GM19438 (cell line): ENCODE data around the gene MAPK7.

Source experiments
- ATAC-seq: cut with Tn5 transposase; IDR thresholded peaks from one replicate; pipeline ENCODE4 v1.9.1; 2021; ENCODE audit warnings: low read depth; ENCODE audit not compliant: unreplicated experiment

MAPK7 gene

DNA sequence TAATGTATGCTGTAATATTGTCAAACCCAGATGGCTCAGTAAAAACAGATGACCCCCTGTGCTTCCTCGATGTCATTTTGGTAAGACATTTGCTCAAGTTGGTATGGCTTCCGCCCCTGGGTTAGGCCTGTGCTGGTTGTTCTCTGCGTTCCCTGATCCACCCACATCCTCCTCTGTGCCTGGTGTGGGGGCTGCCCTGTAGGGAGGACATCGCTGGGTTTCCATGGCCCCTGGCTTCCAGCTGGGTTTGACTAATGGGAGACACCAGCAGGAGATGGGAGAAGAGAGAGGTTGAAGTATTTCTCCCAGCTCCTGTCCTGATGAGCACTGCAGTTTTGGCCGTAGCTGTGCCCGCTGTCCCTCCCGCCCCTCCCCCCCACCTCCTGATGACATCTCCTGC, 13.1 kb downstream of the MAPK7 start:
- no peak for ATAC-seq

DNA sequence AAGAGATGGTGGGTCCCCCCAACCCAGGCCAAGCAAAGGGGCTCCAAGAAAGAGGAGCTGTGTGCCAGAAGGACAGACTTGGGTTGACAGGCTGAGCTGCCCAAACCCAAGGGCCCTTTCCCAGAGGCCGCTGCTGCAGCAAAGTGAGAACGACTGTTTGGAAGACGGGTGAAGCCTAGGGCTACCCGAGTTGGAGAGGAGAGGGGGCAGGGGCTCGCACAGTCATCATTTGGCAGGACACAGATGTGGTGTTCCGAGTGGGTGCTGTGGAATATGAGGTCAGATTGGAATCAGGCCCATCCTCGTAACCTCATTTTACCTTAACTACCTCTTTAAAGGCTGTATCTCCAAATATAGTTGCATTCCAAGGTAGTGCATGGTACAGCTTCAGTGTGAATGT, 14.0 kb downstream of the MAPK7 start:
- no peak for ATAC-seq

DNA sequence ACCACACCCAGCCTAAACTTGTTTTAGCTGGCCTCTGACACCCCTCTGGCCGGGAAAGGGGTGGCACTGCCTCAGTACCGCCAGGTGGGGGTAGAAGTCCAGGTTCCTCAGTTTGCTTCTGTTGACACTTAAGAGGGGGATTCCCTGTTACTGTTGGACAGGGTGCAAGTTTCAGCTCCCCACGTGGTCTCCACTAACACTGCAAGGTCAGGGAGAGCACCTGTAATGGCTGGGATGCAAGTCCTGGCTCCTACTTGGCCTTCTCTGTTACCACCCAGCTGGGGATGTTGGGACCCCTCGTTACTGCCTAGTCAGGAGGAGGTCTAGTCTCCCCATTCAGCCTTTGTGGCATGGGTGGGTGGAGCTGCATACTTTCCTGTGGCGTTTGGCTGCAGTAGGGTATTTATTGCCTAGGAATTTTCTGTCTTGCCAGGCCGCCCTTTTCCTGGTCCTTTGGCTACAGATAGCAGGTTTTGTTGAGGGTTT, 19.3 kb downstream of the MAPK7 start:
- no peak for ATAC-seq

DNA sequence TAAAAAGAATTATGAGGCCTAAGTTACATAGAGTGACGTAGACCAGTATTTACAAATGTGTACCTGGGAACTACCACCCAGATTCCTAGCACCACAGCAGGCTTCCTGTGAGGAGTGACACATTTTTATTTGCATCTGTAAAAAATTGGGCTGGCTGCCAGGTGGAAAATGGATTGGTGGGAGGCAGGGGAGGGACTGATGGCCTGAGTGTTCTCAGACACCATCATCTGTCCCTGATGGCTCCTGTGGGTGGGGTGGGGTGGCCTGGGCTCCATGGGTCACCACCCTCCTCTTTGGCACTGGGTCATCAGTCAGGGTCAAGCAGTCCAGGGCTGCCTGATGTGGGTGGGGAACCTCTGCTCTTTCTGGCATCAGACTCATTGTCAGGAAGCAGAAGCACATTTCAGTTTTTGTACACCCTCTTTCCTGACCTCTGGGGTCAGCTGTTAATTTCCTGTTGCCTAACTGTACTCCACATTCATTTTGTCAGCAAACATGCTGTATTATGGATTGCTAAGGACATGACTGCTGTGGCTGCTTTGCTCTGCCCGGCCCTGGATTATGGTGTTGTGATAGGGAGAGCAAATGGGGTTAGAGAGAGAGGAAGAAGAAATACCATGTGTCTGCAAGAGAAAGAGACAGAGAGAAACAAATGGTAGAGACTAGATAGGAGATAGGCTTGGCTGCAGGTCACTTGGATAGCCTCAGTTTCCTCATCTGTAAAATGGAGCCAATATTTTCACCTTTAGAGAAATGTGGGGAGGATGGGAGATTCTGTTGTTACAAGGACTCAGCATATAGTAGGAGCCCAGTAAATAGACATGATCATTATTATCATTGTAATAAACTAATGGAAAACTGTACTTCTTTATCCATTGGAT, 20.2 kb downstream of the MAPK7 start:
- ATAC-seq: no peak

DNA sequence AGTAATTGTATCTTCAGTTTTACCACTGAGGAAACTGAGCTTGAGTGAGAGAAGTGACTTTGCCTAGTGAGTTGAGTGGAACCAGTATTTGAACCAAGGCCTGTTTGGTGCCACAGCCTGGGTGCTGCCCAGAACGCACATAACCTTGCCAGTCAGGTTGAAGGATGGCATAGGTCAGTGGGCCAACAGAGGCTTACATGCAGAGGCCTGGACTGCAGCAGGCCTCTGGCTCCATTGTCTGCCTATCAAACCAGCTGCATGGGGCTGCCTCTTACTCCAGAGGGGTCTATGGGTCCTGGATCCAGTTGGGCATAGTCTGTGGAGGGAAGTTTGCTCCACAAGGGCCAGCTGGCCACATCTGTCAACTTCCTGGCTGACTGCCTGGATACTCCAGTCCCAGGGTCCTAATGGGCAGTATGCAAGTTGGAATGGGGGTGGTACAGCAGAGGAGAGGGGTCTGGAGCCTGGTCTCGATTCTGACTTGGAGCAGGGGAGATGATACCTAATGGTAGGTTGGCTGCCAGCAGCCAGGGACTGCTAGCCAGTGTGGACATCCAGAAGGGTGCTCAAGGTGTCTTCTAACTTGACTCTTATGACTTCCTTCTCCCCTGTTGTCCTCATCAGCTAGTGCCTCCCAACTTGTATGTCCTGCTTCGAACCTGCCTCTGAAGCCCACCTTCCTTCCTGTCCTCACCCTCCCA, 21.6 kb downstream of the MAPK7 start:
- ATAC-seq: no peak

DNA sequence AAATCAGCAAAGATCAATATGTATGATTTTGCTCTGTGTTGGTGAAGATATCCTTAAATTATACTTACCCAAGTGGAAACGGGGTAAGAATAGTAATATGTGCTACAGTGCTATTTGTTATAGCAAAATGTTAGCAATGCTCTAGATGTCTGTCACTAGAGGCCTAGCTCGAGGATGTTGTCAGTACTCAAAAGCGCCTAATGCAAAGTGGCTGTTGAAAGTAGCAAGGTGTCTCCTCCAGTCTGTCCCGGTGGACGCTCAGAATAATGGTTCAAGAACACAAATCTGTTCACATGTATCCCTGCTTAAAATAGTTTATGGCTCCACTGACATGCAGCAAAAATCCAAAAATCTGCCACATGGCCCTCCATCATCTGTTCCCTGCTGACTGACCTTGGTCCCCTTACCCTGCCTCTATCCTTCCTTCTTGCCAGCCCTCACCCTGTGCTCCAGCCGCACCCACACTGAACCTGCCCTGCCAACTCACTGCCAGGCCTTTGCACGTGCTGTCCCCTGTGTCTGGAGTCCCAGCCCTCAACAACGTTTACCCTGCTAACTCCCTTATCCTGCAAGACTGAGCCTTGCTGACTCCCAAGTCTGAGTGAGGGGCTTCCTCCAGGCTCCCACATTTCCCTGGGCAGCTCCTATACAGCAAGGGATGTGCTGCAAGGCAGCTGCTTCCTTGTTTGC, 23.2 kb downstream of the MAPK7 start:
- ATAC-seq: no peak

DNA sequence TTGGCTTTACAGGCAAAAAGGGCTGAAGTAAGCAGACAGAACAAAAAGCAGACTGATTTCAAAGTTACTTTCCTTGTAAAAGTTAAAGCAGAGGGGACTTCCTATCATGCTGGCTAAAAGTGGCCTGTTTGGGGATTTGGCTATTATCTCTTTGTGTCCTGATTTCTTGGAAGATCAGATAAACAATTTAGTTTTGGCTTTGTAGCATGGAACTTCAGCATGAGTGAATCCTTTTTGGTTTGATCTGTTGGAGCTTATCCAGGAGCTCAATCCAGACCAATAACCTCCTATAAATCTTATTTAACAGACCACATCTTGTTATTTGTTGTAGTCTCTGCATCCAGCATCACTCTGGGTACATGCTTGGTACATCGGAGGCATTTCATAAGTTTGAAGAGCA, 23.9 kb downstream of the MAPK7 start:
- ATAC-seq: no peak

DNA sequence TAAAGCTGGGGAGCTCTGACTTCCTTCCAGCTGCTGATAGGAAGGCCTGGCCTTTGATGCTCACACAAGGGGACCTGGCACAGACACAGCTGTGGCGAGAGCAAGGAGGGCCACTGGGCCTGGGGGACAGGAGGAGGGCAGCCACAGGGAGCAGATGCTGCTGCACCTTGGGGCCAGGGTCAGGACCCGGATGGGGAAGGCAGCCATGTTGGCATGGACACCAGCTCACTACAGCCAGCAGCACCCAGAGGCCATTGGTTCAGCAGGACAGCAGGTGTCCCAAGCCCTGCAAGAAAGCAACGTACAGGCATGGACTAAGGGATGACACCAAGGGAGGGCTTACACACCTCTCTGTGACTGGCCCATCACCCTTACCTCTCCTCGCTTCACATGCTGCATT, 24.7 kb downstream of the MAPK7 start:
- no peak for ATAC-seq

DNA sequence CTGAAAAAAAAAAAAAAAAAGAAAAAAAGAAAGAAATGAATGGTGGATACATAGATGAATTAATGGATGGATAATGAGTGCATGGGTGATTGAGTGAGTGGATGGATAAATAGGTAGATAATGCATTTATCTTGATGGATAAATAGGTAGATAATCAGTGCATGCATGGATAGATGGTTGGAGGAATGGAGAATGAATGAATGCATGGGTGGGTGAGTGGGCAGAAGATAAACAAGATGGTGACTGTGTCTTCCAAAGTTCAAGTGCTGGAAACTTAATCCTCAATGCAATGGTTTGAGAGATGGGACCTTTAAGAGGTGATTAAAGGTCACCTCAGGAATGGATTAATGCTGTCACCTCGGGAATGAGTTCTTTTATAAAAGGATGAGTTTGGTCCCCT, 26.0 kb downstream of the MAPK7 start:
- ATAC-seq: no peak

DNA sequence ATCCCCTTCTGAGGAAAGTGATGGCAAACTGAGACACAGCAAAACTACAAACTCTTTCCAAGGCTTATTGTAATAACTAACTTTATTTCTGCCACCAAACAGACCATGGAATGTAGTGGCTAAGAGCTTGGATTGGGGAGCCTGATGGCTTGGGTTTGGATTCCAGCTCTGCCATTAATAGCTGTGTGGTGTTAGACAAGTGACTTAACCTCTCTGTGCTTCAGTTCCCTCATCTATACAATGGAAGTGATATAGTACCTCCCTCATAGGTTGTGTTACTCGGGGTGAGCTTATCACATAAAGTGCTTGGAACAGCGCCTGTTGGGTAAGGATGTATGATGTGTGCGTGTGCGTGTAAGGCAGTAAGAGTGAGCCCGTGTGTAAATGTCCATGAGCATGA, 26.8 kb downstream of the MAPK7 start:
- ATAC-seq: no peak

DNA sequence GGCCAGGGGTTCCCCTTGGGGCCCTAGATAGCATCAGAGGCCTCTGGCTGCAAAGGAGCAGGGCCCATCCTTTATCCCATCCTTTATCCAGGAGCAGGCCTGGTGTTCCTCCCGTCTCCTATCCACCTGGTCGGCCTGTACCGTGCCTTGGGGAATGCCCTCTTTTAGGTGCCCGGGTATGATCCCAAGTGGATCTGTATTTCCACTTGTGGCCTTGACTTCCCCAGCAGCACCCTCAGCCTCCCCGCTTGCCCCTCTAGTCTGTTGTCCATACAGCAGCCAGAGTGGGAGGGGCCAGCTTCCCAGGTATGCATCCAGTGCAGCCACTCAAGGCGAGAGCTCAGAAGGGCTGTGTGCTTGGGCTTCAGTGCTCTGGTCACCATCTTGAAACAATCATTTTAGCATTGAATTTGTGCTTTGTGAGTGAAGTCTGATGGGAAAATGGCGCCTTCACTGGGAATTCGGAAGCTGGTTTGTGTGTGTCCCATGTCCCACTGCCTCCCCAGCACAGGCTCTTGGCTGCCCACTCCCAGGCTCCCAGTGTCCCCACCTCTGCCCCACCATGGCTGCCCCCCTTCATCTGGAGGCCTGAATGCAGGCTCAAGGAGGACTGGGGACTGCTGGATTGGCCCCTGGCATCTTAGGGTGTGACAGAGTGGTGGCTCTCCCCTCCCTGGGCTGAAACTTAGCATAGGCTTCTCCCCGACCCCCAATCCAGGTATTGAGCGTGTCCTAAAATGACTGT, 29.5 kb downstream of the MAPK7 start:
- no peak for ATAC-seq

DNA sequence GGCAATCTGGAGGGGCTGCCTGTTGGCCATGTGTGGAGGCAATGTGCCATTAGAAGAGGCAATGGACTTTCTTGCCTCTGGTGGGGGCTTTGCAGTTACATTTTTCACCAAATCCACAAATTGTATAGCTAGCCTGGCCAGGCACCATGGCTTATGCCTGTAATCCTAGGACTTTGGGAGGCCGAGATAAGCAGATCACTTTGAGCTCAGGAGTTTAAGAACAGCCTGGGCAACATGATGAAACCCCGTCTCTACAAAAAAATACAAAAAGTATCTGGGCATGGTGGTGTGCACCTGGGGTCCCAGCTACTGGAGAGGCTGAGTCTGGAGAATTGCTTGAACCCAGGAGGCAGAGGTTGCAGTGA, 30.0 kb downstream of the MAPK7 start:
- no peak for ATAC-seq

DNA sequence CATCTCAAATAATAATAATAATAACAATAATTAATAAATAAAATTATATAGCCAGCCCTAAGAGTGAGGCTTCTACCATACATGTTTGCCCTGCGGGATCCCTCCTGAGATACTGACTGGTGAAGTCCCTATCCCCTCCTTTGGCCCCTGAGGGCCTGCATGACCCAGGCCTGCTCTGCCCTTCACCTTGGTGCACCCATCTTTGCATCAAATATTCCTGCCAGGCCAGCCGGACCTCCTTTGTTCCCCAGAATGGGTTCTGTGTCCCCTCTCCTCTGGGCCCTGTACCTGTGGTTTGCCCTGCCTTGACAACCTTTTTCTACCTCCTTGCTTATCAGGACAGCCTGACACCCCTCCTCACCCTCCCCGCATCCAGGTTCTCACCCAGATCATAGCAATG, 30.8 kb downstream of the MAPK7 start:
- ATAC-seq: no peak

DNA sequence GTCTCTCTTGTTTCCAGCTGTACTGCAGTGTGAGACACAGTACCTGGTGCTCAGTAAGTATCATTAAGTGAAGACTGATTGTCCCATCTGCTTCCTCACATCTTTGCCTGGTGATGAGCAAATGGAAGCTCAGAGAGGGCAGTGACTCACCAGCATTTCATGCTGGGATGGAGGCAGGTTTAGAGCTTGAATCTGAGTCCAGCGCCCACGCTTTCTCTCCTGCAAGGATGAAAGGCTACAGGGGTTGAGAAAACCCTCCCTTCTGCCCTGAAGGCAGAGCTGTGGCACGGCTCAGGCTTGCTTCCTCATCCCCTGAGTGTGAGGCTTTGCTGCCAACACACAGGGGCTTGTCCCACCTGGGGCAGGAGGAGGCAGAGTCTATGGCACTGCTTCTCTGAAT, 31.2 kb downstream of the MAPK7 start:
- ATAC-seq: no peak

DNA sequence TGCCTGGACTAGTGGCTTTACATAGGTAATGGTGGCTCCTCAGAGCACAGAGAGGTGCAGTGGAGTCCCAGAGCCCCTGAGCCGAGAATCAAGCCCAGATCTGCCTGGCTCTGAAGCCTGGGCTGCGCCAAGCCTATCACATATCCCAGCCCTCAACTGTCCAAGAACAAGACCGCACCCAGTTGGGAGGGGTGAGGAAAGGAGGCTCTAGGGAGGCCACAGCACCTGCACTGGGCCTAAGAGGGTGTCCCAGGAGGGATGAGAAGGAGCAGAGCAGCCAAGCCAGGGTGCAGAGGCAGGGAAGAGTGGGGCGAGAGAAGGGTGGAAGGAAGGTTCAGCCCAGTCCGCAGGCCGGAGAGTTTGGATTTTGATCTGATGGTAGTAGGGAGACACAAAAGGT, 31.8 kb downstream of the MAPK7 start:
- no peak for ATAC-seq

DNA sequence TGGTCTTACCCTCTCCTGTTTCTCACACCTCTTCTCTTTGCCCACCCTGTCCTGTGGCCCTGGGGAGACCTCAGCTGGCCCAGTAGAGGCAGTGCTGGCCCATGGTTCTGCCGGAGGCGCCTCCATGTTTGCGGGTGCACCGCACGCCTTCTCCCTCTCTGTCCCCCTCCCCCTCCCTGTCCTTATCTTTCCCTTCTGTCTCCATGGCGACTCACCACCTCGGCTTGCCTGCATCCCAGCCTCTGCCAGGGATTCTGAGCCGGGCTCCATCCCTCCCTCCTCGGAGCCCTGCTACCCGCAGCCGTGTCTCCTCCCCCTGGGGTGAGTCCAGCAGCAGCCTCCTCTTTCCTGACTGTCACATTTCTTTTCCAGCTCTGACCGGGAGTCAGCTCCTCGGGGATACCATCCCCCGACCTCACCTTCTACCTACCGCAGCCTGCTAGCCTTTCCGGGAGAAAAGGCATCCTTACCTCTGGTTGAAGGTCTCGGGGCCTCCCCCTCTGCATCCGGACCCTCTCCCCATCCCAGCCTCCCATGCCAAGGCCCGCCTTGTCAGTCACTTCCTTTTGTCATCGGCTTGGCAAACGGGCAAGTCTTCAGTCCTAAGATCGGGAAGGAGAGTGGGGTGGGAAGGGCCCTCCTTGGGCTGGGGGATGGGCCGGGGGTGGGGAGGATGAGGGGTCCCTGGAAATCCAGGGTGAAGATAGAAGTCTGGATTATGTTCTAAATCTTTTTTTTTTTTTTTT, 32.8 kb downstream of the MAPK7 start, which contains the start of gene RNF112:
RNF112 (plus strand) TSS at position 358 of the 746 bp plus-strand sequence; CDS start at position 535, 177 bp downstream.
- ATAC-seq: no peak

DNA sequence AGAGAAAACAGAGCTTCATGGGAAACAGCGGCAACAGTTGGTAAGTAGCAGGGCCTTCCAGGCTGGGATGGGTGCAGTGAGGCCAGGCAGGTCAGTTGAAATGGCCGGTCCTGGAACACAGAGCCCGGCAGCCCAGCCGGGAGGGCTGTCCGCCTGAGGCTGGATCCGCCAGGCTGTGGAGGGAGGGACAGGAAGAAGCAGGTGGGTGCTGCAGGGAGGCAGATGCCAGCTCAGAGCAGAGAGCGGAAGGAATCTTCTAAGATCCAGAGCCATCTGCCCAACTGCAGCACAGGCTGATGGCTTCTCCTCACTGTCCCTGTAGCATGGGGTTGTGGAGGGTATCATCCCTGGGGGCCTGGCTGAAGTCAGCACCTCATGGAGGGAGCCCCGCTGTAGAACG, 33.3 kb downstream of the MAPK7 start:
- no peak for ATAC-seq

DNA sequence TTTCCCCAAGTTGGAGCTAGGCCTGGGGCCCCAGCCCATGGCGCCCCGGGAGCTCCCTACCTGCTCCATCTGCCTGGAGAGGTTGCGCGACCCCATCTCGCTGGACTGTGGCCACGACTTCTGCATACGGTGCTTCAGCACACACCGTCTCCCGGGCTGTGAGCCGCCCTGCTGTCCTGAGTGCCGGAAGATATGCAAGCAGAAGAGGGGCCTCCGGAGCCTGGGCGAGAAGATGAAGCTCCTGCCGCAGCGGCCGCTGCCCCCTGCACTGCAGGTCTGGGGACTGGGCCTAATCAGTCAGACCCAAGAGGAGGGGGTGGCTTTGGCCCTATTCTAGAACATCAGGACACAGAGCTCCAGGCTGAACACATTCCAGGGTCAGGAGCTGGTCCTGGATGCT, 34.2 kb downstream of the MAPK7 start:
- no peak for ATAC-seq

DNA sequence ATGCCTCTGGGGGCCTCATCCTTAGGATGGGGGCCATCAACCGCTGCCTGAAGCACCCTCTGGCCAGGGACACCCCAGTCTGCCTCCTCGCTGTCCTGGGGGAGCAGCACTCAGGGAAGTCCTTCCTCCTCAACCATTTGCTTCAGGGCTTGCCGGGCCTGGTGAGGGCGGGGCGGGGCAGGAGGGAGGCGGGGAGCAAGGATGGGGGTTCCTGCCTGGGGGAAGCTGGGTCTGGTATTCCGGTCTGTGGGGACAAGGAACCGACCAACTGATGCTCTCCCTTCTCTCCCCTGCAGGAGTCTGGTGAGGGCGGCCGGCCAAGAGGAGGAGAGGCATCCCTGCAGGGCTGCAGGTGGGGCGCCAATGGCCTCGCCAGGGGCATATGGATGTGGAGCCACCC, 34.7 kb downstream of the MAPK7 start:
- ATAC-seq: no peak

DNA sequence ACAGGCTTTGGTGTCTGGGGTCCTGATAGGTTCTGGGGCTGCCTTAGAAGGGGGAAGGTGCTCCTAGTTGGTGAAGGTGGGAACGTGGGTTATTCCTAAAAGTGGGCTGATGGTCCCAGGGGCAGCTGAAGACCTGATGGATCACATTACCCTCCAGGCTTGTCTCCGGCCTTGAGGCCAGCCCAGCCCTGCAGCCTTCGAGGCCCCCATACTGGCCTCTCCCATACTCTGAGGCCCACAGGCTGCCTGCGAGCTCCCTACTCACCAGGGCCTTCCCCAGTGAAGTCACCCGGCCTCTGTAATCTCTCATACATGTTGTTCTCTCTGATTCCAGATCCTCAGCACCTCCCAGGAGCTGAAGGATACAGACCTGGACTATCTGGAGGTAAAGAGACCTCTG, 35.5 kb downstream of the MAPK7 start:
- ATAC-seq: no peak
